Measurements from ENCODE around the gene MAPKAP1. TPM values are rescaled to one million over a fixed set of nuclear protein-coding genes. Genes with fewer than 3 reads are reported as not detected.
A peak's percentile ranks its signal among the peaks of the same experiment; 100 is the strongest.

The MAPKAP1 gene
- total RNA-seq, 2 donors from 2014 or later, result 75.3 to 91.6 TPM

DNA sequence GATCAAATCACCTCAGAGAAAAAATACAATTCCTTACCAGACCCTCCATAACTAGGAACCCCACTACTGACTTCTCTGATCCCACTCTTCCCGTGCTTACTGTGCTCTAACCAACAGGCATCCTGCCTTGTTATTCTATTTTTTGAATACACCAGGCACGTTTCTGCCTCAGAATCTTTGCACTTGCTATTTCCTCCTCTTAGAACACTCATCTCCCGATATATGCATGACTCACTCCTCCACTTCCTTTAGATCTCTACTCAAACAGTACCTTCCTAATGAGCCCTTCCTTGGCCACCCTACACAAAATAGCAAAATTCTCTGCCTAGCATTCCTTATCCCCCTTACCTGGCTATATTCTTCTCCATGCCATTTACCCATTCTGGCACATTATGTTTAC lies 43.9 kb downstream of the MAPKAP1 start:
- peaks cover 24% of the 10 kb centered on the region for H3K36me3 Mint-ChIP-seq (ENCODE audit: low read depth)
- TF ChIP-seq CTCF (conservative IDR thresholded peaks at IDR 0.05), result no peak
- H3K36me3 ChIP-seq (ENCODE audit: control insufficient read depth, insufficient read depth, low read length), result peaks cover 17% of the 10 kb centered on the region
- H3K9me3 ChIP-seq (ENCODE audit: control insufficient read depth, low read length), result no peaks in the 10 kb centered on the region
- no peak overlapping the region for H3K9ac ChIP-seq (ENCODE audit: extremely low read depth, low read length, poor library complexity, severe bottlenecking)
- no peaks in the 10 kb centered on the region for H3K9me3 Mint-ChIP-seq
- DNase-seq, result no peak
- H3K27me3 ChIP-seq (ENCODE audit: control insufficient read depth, insufficient read depth, low read length, poor library complexity, severe bottlenecking), result no peaks in the 10 kb centered on the region
- no peaks in the 10 kb centered on the region for H3K4me1 ChIP-seq (ENCODE audit: control insufficient read depth, insufficient read depth, low read length)
- H3K4me1 Mint-ChIP-seq, result peaks cover 2% of the 10 kb centered on the region
- no peak overlapping the region for H3K4me3 Mint-ChIP-seq
- no peak overlapping the region for H3K27ac ChIP-seq (ENCODE audit: low read depth, low read length)
- 85 to 90% methylated on average over 3 of the region's 3 CpGs for WGBS, 2 experiments (ENCODE audit: insufficient coverage in 1 of 2, insufficient read length in 1 of 2)
- no peaks in the 10 kb centered on the region for H3K27me3 Mint-ChIP-seq (ENCODE audit: insufficient read depth)
- H3K4me3 ChIP-seq (ENCODE audit: low read length), result no peak overlapping the region
- H3K27ac Mint-ChIP-seq, result peak overlapping the region; percentile 8

DNA sequence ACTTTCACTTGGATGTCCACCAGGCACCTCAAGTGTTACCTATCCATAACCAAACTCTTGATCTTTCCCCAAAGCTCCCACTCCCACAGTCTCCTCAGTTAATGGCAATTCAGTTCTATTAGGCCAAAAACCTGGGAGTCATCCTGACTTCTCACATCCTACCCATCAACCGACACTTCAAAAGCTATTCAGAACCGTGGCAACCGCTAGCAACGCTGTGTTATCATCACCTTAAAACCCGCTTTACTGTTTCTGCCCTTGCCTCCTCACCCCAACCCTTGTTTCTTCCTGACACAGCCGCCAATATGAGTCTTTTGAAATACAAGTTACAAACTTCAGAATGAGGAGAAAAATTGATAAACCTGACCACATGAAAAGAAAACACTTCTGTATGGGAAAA lies 46.5 kb downstream of the MAPKAP1 start:
- Mint-ChIP-seq H3K27me3 (ENCODE audit: insufficient read depth) (no peaks in the 10 kb centered on the region), H3K9me3 (no peaks in the 10 kb centered on the region), H3K27ac (no peak overlapping the region), H3K36me3 (ENCODE audit: low read depth) (peaks cover 15% of the 10 kb centered on the region), H3K4me3 (no peak overlapping the region), H3K4me1 (peaks cover 16% of the 10 kb centered on the region)
- 95% methylated on average over 4 to 6 of the region's 6 CpGs for WGBS, 2 experiments (ENCODE audit: insufficient coverage in 1 of 2, insufficient read length in 1 of 2)
- H3K9ac ChIP-seq (ENCODE audit: extremely low read depth, low read length, poor library complexity, severe bottlenecking), result no peak overlapping the region
- peaks cover 8% of the 10 kb centered on the region for H3K4me1 ChIP-seq (ENCODE audit: control insufficient read depth, insufficient read depth, low read length)
- no peak overlapping the region for H3K27ac ChIP-seq (ENCODE audit: low read depth, low read length)
- peaks cover 6% of the 10 kb centered on the region for H3K36me3 ChIP-seq (ENCODE audit: control insufficient read depth, insufficient read depth, low read length)
- H3K27me3 ChIP-seq (ENCODE audit: control insufficient read depth, insufficient read depth, low read length, poor library complexity, severe bottlenecking), result no peaks in the 10 kb centered on the region
- no peak for DNase-seq
- H3K9me3 ChIP-seq (ENCODE audit: control insufficient read depth, low read length), result no peaks in the 10 kb centered on the region
- no peak for TF ChIP-seq CTCF (conservative IDR thresholded peaks at IDR 0.05)
- H3K4me3 ChIP-seq (ENCODE audit: low read length), result no peak overlapping the region

DNA sequence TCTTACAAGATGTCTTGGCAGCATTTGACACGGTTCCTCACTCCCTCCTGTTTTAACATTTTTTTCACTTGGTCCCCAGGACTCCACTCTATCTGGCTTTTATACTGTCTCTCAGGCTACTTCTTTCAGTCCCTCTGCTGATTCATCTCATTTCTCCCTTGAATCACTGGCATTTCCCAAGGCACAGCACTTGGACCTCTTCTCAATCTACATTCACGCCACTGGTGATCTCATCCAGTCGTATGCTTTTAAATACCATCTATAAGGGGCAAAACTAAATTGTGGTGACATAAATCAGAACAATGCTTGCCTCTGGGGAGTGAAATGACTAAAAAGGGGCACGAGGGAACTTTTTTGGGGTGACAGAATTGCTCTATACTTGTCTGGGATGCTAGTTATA lies 47.1 kb downstream of the MAPKAP1 start:
- no peaks in the 10 kb centered on the region for H3K9me3 ChIP-seq (ENCODE audit: control insufficient read depth, low read length)
- no peak overlapping the region for H3K4me3 ChIP-seq (ENCODE audit: low read length)
- H3K4me1 ChIP-seq (ENCODE audit: control insufficient read depth, insufficient read depth, low read length), result peaks cover 8% of the 10 kb centered on the region
- H3K4me1 Mint-ChIP-seq, result peaks cover 21% of the 10 kb centered on the region
- H3K27me3 Mint-ChIP-seq (ENCODE audit: insufficient read depth), result no peaks in the 10 kb centered on the region
- TF ChIP-seq CTCF (conservative IDR thresholded peaks at IDR 0.05), result no peak
- no peak overlapping the region for H3K4me3 Mint-ChIP-seq
- H3K9ac ChIP-seq (ENCODE audit: extremely low read depth, low read length, poor library complexity, severe bottlenecking), result no peak overlapping the region
- H3K27ac ChIP-seq (ENCODE audit: low read depth, low read length), result peak overlapping the region; percentile 4
- WGBS, 2 experiments (ENCODE audit: insufficient coverage in 1 of 2, insufficient read length in 1 of 2), result 63 to 73% methylated on average over 1 to 4 of the region's 4 CpGs
- H3K36me3 ChIP-seq (ENCODE audit: control insufficient read depth, insufficient read depth, low read length), result peaks cover 4% of the 10 kb centered on the region
- H3K27me3 ChIP-seq (ENCODE audit: control insufficient read depth, insufficient read depth, low read length, poor library complexity, severe bottlenecking), result no peaks in the 10 kb centered on the region
- H3K36me3 Mint-ChIP-seq (ENCODE audit: low read depth), result peaks cover 11% of the 10 kb centered on the region
- DNase-seq, result no peak
- no peak overlapping the region for H3K27ac Mint-ChIP-seq
- H3K9me3 Mint-ChIP-seq, result no peaks in the 10 kb centered on the region
